K562 (cell line): ENCODE data around the gene STK33. TPM values are rescaled to one million over a fixed set of nuclear protein-coding genes. Genes with fewer than 3 reads are reported as not detected.

ENCODE experiments used
- ATAC-seq: fragments of 200-7000 bp; cut with Tn5 transposase; 3 replicates; pipeline ENCODE4 v1.9.1; 2020; ENCODE audit warnings: moderate library complexity
- BruUV-seq: library from RNA; stranded (reverse); fragments of 400-500 nt; replicated peaks from 2 replicates; lab custom pipeline; 2021; lab: Mats Ljungman, UMichigan
- CTCF ChIA-PET: fragments of 300-600 bp; formaldehyde crosslinking; extraction: SDS; loops from one replicate; lab custom pipeline; 2021; ENCODE audit warnings: low intra/inter-chr PET ratio; lab: Yijun Ruan, JAX
- POLR2A ChIA-PET: fragments of 300-600, 350-650 bp; sonication (Branson Sonifier 250); formaldehyde crosslinking; extraction: SDS; loops from one replicate; lab custom pipeline; 2021; ENCODE audit warnings: antibody characterized with exemption, inconsistent platforms; lab: Yijun Ruan, JAX
- DNase-seq, 4 experiments: peaks; one replicate each; pipeline versions ENCODE4 v3.0.0 to v3.0.0-alpha.2; 2011 to 2018; ENCODE audit warnings: low spot score in 3 of 4, mixed read lengths in 3 of 4; ENCODE audit errors: extremely low read depth in 1 of 4
- FAIRE-seq: peaks from 2 replicates; lab custom pipeline; 2011; peaks lifted over from hg19 to GRCh38; lab: Jason Lieb, UNC
- H2AFZ ChIP-seq: 2 replicates; pipeline ENCODE4 v1.6.0; 2011; ENCODE audit warnings: low read depth, low read length, control low read depth, inconsistent platforms
- H3K27ac ChIP-seq: fragments of 200-600 bp; 3 replicates; pipeline ENCODE4 v1.8.0; 2011; ENCODE audit warnings: low read depth, mild to moderate bottlenecking, control low read depth, inconsistent platforms, low read length, moderate library complexity, mixed read lengths; ENCODE audit errors: extremely low read depth
- H3K27me3 ChIP-seq, 2 experiments: fragments of 300-600 bp in 1 of 2; 2 replicates in 1 of 2; 3 replicates in 1 of 2; pipeline versions ENCODE4 v1.6.0 to v1.8.0; 2011; ENCODE audit warnings: inconsistent platforms in 2 of 2, low read length in 2 of 2, mild to moderate bottlenecking in 1 of 2, mixed read lengths in 1 of 2, moderate library complexity in 1 of 2; ENCODE audit not compliant: control insufficient read depth in 2 of 2, insufficient read depth in 2 of 2
- H3K36me3 ChIP-seq: fragments of 300-600 bp; 3 replicates; pipeline ENCODE4 v1.8.0; 2011; ENCODE audit warnings: mild to moderate bottlenecking, low read length, inconsistent platforms; ENCODE audit not compliant: control insufficient read depth, insufficient read depth
- H3K4me1 ChIP-seq, 2 experiments: fragments of 200-600 bp in 1 of 2; replicated peaks in 1 of 2; 2 replicates in 1 of 2; 3 replicates in 1 of 2; pipeline versions ENCODE4 v1.5.1 to v1.8.0; 2011; ENCODE audit warnings: inconsistent platforms in 2 of 2, low read length in 2 of 2, mild to moderate bottlenecking in 1 of 2, mixed read lengths in 1 of 2, moderate library complexity in 1 of 2; ENCODE audit not compliant: control insufficient read depth in 2 of 2, insufficient read depth in 2 of 2
- H3K4me2 ChIP-seq: 2 replicates; pipeline ENCODE4 v1.6.1; 2011; ENCODE audit warnings: low read length, control low read depth, inconsistent platforms, mixed read lengths; ENCODE audit not compliant: insufficient read depth
- H3K4me3 ChIP-seq: fragments of 200-600 bp; sonication (generic), shearing (Covaris generic); 2 replicates; pipeline ENCODE4 v1.5.1; 2016; ENCODE audit warnings: control low read depth, inconsistent platforms
- H3K79me2 ChIP-seq: fragments of 200-600 bp; 3 replicates; pipeline ENCODE4 v1.8.0; 2011; ENCODE audit warnings: low read length, inconsistent platforms; ENCODE audit not compliant: control insufficient read depth, insufficient read depth
- H3K9ac ChIP-seq, 2 experiments: 2 replicates each; pipeline versions ENCODE4 v1.6.0 to v1.6.1; 2011; ENCODE audit warnings: low read depth in 2 of 2, low read length in 2 of 2, control low read depth in 1 of 2, inconsistent platforms in 1 of 2, mild to moderate bottlenecking in 1 of 2, mixed read lengths in 1 of 2; ENCODE audit not compliant: insufficient read depth in 1 of 2
- H3K9me1 ChIP-seq: one replicate; pipeline ENCODE4 v1.6.0; 2011; ENCODE audit warnings: inconsistent platforms, mild to moderate bottlenecking, low read length, moderate library complexity; ENCODE audit not compliant: control insufficient read depth, insufficient read depth
- H3K9me3 ChIP-seq: replicated peaks from 2 replicates; pipeline ENCODE4 v1.5.1; 2011; ENCODE audit warnings: low read depth, low read length, inconsistent platforms; ENCODE audit not compliant: control insufficient read depth, insufficient read depth
- H4K20me1 ChIP-seq: replicated peaks from 2 replicates; pipeline ENCODE4 v1.6.1; 2011; ENCODE audit warnings: low read length, inconsistent platforms, mixed read lengths; ENCODE audit not compliant: control insufficient read depth, insufficient read depth
- ARID3B ChIP-seq: fragments of 250-450 bp; sonication (Bioruptor Pico); IDR thresholded peaks from 2 replicates; pipeline ENCODE4 v1.4.0; 2020; ENCODE audit warnings: borderline replicate concordance
- CAMTA2 ChIP-seq: fragments of 250-450 bp; sonication (Bioruptor Pico); conservative IDR thresholded peaks from 2 replicates; pipeline ENCODE4 v1.5.1; 2022
- CTCFL ChIP-seq: IDR thresholded peaks from 2 replicates; pipeline ENCODE4 v1.6.1; 2011; ENCODE audit warnings: borderline replicate concordance, low read depth, mild to moderate bottlenecking, moderate library complexity, low read length; ENCODE audit not compliant: insufficient read depth, poor library complexity, severe bottlenecking
- DEAF1 ChIP-seq: fragments of 450-650 bp; formaldehyde crosslinking; IDR thresholded peaks from 2 replicates; pipeline ENCODE4 v1.4.0; 2020; ENCODE audit warnings: mild to moderate bottlenecking, moderate library complexity
- FIP1L1 ChIP-seq: fragments of 200-400 bp; formaldehyde crosslinking; IDR thresholded peaks from 2 replicates; pipeline ENCODE4 v1.6.1; 2018; ENCODE audit warnings: mild to moderate bottlenecking, low read depth, low read length; ENCODE audit not compliant: poor library complexity, severe bottlenecking
- HNRNPH1 ChIP-seq: fragments of 200-400 bp; formaldehyde crosslinking; optimal IDR thresholded peaks from 2 replicates; pipeline ENCODE3; 2017; ENCODE audit warnings: low read depth, mild to moderate bottlenecking, low read length, moderate library complexity
- IFI16 ChIP-seq: fragments of 250-450 bp; sonication (Bioruptor Pico); IDR thresholded peaks from 2 replicates; pipeline ENCODE4 v2.1.2; 2022; ENCODE audit warnings: mild to moderate bottlenecking, inconsistent platforms
- ILK ChIP-seq: fragments of 450-650 bp; IDR thresholded peaks from 2 replicates; pipeline ENCODE4 v1.6.1; 2016; ENCODE audit warnings: missing genetic modification characterization, low read depth, mild to moderate bottlenecking, missing compliant biosample characterization, moderate library complexity, borderline replicate concordance
- JUNB ChIP-seq: fragments of 450-650 bp; formaldehyde crosslinking; conservative IDR thresholded peaks from 2 replicates; pipeline ENCODE4 v1.4.0; 2020; ENCODE audit warnings: mild to moderate bottlenecking
- JUND ChIP-seq, 2 experiments: IDR thresholded peaks; 2 replicates in 1 of 2; 3 replicates in 1 of 2; pipeline ENCODE4 v1.6.1; 2011; ENCODE audit warnings: borderline replicate concordance in 2 of 2, low read depth in 2 of 2, low read length in 2 of 2, improper control_type of control experiment in 1 of 2, missing biosample characterization in 1 of 2, missing genetic modification characterization in 1 of 2, missing genetic modification reagents in 1 of 2
- MTA2 ChIP-seq: fragments of 450-650 bp; IDR thresholded peaks from 2 replicates; pipeline ENCODE4 v1.6.1; 2016; ENCODE audit warnings: low read depth
- NFYB ChIP-seq: IDR thresholded peaks from 2 replicates; pipeline ENCODE4 v1.6.1; 2011; ENCODE audit warnings: mild to moderate bottlenecking, moderate library complexity; ENCODE audit not compliant: insufficient read length; ENCODE audit errors: extremely low read depth
- PHTF2 ChIP-seq: fragments of 250-450 bp; sonication (Bioruptor Pico); IDR thresholded peaks from 2 replicates; pipeline ENCODE4 v1.5.0; 2021; ENCODE audit warnings: mild to moderate bottlenecking
- ZNF444 ChIP-seq: fragments of 250-450 bp; sonication (Bioruptor Pico); IDR thresholded peaks from 2 replicates; pipeline ENCODE4 v1.4.0; 2020; ENCODE audit warnings: mild to moderate bottlenecking, moderate library complexity
- ZNF449 ChIP-seq: fragments of 250-450 bp; sonication (Bioruptor Pico); IDR thresholded peaks from 2 replicates; pipeline ENCODE4 v1.8.0; 2022; ENCODE audit warnings: moderate library complexity, mild to moderate bottlenecking, inconsistent platforms
- WGBS: fragments of 100-300 bp; shearing (Covaris generic); methylation state at CpG from one replicate; pipeline ENCODE4 v1.1.6; 2016; ENCODE audit warnings: low coverage, mixed read lengths; ENCODE audit not compliant: insufficient coverage; ENCODE audit errors: missing lambda C conversion rate; 5-methylcytosine and 5-hydroxymethylcytosine counted together
- in situ Hi-C: fragments of 300-500 bp; cut with MboI; formaldehyde crosslinking; loops from 4 replicates; pipeline ENCODE4 v1.15.0; 2018; ENCODE audit warnings: inconsistent platforms, mixed read lengths
- intact Hi-C: fragments of 100-400 bp; cut with micrococcal nuclease; formaldehyde crosslinking; loops from 2 replicates; pipeline ENCODE4 v1.14.2; 2022
- polyA plus RNA-seq, 8 experiments: library from polyadenylated mRNA; depleted of rRNA in 4 of 8; stranded (reverse) in 5 of 8; unstranded in 3 of 8; fragments of >200 nt; fragmentation: Nextera tagmentation in 2 of 8; fragmentation: Illumina TruSeq in 1 of 8; extraction: Ambion mirVana in 2 of 8; extraction: Trizol in 1 of 8; gene quantifications; 2 replicates each; pipeline versions ENCODE4 v1.2.1 to v1.2.3, GENCODE V29; 2011 to 2014; ENCODE audit warnings: inconsistent platforms in 1 of 8, missing spikeins in 1 of 8
- total RNA-seq, 7 experiments: library from RNA; depleted of rRNA in 6 of 7; stranded (reverse); fragments of >200 nt in 6 of 7; fragmentation: Illumina TruSeq in 2 of 7; extraction: Trizol in 2 of 7; gene quantifications; 2 replicates each; pipeline versions ENCODE4 v1.2.1 to v1.2.3, GENCODE V29; 2011 to 2021; ENCODE audit warnings: low replicate concordance in 1 of 7

The STK33 gene
- total and polyA plus RNA-seq, 9 of the 15 experiments (the other 6 are each of a cell fraction or from before 2014, with no cell fraction given) = not detected

GRCh38 chr11:8532475-8532874 is 61.6 kb downstream of the STK33 start:
- Histone ChIP-seq H3K27ac (no peak overlapping the region), H3K79me2 (no peaks in the 10 kb centered on the region)
- POLR2A ChIA-PET = no interaction called here
- CTCF ChIA-PET = no interaction called here
- TF ChIP-seq MTA2 (no peak), PHTF2 (no peak), DEAF1 (CRISPR knock-in tag) (no peak), ILK (tag) (no peak), CAMTA2 (CRISPR knock-in tag) (no peak), HNRNPH1 (no peak), JUND (IDR thresholded peaks at IDR 0.05; ENCODE audit: borderline replicate concordance, low read depth, low read length) (no peak), JUND (tag; IDR thresholded peaks at IDR 0.05; ENCODE audit: borderline replicate concordance, low read depth, low read length) (no peak), NFYB (no peak), FIP1L1 (no peak), JUNB (CRISPR knock-in tag) (no peak), ZNF449 (CRISPR knock-in tag) (no peak), CTCFL (no peak), ZNF444 (no peak), IFI16 (CRISPR knock-in tag) (no peak), ARID3B (CRISPR knock-in tag) (no peak)
- TF ChIP-seq, all 486 proteins: peak for 0
- no peak overlapping the region for H3K9ac ChIP-seq
- no peaks in the 10 kb centered on the region for H3K36me3 ChIP-seq
- H3K4me1 ChIP-seq = no peaks in the 10 kb centered on the region
- no peaks in the 10 kb centered on the region for H4K20me1 ChIP-seq
- H3K9me3 ChIP-seq = no peaks in the 10 kb centered on the region
- H3K4me2 ChIP-seq = no peak overlapping the region
- H3K4me3 ChIP-seq = no peak overlapping the region
- ATAC-seq = no peak
- no peak for DNase-seq
- no peaks in the 10 kb centered on the region; a peak in 2 of 5 replicates for H3K27me3 ChIP-seq
- WGBS = 2% methylated on average over 2 of the region's 2 CpGs
- no peak overlapping the region for H2AFZ ChIP-seq
- no peaks in the 10 kb centered on the region for H3K9me1 ChIP-seq
- intact Hi-C loops = loop anchor here (10.0 kb wide), 1 partner anchor 58 kb away; no protein-coding TSS in a partner anchor
- BruUV-seq = no TSS peak
- FAIRE-seq = no peak
- in situ Hi-C loops = no loop called here
